Measurements from ENCODE around the gene EPHB1.

The EPHB1 gene

DNA sequence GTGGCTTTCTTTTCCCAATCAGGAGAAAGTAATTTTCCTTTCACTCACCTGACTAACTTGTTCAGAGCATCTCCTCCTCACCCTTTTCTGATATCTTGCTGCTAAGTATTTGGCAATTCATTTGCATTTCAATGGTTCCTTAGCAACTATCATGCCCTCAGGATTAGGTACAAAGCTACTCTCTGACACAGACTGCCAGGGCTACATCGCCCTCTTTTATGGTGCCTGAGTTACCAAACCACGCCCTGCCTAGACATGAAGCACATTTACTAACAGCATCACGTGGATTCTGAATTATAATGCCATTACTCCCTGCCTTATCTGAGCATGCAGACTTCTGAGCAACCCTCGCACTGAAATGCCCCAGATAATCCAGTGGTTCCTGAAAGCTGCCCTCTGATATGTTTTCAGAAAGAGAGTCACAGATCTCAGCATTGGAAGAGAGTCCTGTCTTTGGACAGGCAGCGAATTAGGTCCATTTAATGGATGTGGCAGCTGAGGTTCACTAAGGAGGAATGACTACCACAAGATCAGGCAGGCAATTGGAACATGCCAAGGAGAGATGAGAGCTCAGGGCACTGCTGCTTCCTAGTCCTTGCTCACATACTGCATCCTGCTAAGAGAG, 14.5 kb downstream of the EPHB1 start:
- DNase-seq, result peak; percentile 36

DNA sequence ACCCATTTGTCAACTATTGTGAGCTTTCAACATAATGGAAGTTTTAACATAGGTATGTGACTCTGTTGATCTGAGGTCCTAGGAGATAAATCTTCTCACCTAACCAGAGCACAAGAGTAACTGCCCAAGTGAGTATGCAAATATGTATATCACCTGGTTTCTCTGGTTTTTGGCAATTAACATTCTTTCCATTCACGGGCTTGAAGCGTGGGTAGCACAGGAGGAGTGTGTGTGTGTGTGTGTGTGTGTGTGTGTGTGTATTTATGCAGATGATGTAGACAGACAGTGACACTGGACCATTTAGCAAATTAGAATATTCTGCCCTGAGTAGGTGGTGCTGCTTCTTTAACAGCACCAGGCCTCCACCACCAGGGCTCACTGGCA, 15.0 kb downstream of the EPHB1 start:
- no peak for DNase-seq

DNA sequence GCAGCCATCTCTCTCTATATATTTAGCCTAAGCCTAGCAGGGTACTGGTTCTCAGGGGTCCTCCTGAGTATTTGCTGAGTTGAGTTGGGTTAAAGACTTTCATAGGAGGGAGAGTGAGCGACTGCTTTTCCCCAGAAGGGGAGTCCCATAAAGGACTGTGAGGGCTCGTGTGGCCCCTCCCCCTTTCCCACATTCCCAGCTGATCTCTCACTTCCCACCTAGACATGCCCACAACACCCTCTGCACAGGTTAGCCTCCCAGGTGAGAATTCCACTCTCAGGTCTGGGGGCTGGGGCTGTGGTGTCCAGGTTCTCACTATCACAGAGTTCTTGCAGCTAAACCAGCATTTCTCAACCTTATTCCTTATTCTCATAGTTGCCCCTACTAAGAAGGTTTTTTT, 15.8 kb downstream of the EPHB1 start:
- no peak for DNase-seq

DNA sequence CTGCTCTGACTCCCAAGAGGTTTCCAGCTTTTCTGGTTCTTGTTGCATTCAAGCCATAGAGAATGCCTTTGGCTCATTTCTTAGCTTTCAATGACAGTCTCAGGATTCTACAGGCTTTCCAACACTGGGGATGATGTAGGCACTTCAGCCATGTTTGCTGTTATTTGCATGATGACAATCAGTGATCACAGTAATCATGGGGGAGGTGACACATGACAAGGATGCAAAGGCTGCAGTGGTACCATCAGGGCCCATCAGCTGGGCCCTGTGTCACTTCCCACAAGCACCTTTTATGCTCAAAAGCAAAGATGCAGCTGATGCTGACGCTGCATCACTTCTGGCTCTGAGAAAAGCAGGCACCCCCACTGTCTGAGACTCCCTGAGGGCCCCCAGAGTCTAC, 18.6 kb downstream of the EPHB1 start:
- no peak for DNase-seq

DNA sequence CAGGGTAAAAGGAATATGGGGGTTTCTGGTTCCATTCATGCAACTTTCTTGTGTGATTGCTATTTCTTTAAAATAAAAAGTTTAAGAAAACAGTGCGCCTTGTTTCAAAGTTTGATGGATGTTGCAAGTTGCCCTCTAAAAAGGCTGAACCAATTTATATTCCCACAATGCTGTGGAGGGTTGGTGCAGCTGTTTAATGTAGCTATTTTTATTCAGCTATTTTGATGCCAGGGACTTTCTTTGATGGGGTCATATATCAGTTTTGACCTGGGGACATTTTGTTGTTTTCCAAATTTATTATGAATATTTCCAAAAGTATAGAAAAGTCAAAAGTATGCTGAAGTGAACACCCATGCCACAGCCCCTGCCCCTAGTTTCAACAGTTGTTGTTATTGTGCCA, 20.5 kb downstream of the EPHB1 start:
- no peak for DNase-seq

DNA sequence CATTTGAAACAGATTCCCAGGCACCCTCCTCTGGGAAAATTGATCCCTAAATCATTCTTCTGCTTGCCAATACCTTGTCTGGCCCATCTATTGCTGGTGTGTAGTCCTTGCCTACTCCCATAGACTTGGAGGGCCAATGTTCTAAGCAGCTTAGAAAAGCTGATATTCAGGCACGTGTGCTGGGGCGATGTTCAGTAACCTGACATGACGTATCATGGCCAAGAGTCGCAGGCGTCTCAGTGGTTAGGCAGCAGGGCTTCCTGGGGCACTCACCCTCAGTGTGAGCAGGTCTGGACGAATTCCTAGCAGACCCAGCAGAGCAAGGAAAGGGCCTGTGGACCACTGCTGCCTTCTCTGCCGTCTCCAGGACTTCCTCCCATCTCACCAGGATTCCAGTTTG, 21.6 kb downstream of the EPHB1 start:
- DNase-seq, result no peak

DNA sequence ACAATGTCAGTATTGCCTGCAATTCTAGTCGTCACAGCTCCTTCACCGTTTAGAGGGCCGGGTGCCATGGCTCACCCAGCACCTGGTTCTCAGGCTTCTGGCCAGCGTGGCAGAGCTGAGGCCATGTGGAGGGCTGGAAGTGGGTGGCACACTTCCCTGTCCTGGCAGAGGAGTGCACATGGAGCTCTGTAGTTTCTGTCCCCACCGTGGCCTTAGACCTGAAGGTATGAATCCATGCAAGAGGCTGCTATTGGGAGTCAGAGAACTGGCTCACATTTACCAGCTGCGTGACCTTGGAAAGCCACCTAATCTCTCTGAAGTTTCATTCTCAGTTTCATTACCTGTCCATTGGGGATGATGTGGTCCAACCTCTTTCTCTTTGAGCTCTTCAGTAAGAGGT, 22.2 kb downstream of the EPHB1 start:
- DNase-seq, result no peak

DNA sequence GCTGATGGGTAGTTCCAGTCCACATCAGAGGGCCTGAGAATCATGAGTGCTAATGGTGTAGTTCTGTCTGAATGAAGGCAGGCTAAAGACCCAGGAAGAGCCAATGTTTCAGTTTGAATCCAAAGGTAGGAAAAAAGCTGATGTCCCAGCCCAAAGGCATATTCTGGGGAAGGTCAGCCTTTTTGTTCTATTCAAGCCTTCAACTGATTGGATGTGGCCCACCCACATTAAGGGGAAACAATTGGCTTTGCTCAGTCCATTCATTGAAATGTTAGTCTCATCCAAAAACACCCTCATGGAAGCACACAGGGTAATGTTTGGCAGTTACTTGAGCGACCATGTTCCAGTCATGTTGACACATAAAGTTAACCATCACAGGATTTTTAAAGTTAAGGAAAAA, 25.9 kb downstream of the EPHB1 start:
- no peak for DNase-seq

DNA sequence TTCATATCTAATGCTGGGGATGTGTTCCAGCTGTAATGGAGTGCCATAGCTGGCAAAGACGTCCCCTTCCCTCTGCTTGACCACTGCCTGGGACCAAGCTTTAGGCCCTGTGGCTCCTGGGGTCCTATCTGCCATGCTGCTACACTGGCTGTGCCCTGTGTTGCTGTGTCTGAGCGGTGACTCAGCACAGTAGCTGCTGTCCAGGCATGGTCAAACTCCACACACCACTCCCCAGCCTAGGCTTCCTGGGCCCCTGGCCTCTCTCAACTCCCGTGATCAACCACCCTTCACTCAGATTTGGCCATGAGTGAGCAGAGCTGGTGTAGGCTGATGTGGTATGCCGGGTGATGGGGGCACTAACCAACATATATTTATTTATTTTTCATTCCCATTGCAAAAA, 27.0 kb downstream of the EPHB1 start:
- no peak for DNase-seq

DNA sequence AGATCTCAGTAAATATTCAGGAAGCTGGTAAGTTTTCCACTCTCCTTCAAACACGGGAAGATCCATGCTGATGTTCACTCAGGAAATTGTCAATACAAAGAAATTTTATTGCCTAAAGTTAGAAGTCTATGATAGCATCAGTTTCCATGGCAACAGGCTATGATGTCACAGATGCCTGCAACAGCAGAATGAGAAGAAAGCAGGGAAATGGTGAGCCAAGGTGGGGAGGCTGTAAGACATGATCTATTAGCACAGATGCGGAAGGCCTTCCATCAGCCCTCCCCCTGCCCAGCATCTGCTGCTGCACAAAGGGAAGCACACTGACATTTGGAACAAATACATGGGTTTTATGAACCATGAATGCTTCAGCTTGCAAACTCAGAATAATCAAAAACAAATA, 28.6 kb downstream of the EPHB1 start:
- no peak for DNase-seq

DNA sequence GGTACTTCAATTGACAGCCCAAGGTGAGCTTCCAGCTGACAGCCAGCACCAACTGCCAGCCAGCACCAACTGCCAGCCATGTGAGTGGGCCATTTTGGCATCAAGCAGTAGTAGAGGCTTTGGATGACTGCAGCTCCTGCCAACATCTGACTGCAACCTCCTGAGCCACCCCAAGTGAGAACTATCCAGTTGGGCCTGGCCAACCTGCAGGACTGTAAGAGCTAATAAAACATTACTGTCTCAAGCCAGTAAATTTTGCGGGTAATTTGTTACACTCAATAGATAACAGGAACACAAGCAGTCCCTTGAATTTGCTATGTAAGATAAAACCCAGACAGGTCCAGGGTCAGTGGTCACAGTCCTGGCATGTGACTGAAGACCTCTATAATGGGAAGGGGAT, 29.7 kb downstream of the EPHB1 start:
- no peak for DNase-seq

DNA sequence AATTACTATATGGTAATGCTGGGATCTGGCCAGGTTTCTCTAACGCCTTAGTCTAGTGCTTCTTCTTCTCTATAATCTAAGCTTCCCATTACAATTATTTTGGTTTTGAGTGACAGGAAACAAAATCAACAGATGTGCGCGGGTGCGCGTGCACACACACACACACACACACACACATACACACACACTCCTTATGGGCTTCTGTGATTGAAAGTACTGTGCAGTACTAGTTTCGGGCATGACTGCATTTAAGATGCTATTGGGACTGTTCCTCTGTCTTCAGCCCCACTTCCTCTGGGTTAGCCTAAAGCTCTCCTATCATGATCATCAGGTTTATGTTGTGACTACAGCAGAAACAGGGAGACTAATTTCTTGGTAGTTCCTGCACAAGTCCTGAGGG, 32.2 kb downstream of the EPHB1 start:
- DNase-seq, result no peak

DNA sequence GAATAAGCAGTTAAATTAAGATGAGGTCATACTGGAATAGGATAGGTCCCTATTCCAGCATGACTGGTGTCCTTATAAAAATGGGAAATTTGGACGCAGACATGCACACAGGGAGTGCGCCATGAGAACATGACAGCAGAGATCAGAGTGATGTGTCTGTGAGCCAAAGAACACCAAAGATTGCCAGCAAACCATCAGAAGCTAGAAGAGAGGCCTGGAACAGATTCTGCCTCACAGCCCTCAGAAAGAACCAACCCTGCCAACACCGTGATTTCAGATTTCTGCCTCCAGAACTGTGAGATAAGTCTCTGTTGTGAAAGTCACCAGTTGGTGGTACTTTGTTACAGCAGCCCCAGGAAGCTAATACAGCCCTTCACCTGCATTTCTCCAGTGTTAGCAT, 34.7 kb downstream of the EPHB1 start:
- no peak for DNase-seq

DNA sequence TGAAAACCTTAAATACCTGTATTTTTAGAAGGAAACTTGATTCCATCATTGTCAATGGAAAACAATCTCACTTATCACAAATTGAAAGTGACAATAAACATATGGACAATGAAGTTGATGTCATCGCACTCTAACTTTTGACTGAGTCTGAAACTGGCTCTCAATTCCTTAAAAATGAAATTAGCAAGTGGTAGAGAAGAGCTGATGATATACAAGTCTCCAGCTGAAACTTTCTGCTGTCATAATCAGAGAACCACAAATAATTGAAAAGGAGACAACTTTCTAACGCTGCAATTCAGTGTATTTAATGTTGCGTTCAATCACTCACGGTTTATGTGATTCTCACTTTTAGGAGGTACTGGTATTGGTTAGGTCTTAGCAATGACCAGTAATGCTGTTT, 37.5 kb downstream of the EPHB1 start:
- DNase-seq, result no peak

DNA sequence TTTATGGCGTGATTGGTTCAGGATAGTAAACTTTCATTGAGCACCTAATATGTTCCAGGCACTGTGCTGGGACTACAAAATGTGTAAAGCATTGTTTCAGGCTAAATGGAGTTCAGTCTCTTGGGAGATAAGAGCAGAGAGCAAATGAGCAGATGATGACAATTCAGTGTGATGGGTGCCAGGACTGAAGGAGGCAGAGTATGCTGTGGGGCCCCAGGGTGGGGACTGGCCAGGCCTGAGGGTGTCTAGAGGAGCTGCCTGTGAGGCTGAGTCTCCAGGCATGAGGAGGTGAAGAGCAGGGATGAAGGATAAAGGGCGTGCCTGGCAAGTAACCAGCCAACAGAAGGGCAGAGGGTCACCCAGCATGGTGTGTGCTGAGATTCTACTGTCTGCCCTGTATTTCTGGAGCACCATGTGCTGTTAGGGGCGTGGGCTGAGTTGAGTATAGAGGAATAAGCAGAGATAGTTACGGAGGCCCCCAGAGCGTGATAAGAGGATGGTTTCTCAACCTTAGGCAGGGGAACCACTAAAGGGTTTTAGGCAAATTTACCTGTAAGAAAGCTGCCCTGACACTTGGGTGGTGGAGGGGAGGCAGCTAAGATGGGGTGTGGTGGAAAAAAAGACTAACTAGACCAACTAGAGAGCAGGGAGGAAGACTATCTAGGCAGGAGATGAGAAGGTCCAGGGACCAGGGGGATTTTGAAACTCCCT, 38.5 kb downstream of the EPHB1 start:
- no peak for DNase-seq

DNA sequence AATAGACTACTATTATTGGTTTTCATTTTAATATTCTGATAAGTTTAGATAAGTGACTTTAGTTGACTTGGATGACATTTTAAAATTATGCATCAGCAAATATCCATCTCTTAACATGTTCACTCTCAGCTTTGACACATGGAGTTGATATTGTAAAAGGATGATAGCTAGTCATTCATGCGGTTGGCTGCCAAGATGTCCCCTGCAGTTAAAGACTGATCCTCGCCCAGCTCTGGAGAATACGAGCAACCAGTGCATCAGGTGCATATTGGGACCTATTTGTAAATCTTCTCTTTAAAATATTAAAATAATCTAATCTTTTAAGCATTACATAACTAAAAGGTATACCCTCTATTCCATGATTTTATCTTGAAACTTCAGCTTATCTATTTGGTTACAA, 41.9 kb downstream of the EPHB1 start:
- no peak for DNase-seq

DNA sequence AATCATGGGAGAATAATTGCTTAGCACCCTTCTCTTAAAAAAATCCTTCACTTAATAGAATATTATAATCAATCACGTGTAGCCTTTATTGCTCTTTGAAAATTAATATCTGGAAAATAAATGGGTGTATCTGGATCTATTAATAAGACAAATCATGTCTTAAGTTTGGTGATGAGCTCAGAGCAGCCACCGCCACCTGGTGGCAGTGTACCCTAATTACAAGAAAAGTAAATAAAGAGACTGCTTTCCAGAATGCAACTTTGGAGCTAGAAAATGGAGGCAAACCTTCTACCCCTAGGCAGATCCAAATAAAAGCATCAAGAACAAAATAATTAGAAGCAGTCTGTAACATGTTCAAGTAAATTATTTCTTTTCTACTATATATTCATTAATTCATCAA, 43.5 kb downstream of the EPHB1 start:
- no peak for DNase-seq

DNA sequence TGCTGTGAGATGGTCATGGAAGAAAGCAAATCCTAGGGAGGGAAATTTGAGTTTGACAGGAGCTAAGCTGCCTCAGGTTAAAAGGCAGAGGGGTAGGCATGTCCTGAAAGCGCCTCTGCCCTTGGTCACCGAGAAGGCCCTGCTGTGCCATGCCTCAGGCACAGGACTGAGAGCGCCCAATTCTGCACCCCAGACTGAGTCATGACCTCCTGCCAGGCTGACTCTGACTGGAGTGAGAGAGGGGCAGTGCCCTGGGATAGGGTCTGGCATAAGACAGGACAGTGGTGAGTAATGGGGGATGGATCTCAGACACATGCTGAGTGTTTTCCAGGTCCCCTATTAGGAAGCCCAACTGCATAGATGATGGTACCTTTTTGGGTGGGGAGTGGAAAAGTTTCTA, 44.4 kb downstream of the EPHB1 start:
- DNase-seq, result no peak

DNA sequence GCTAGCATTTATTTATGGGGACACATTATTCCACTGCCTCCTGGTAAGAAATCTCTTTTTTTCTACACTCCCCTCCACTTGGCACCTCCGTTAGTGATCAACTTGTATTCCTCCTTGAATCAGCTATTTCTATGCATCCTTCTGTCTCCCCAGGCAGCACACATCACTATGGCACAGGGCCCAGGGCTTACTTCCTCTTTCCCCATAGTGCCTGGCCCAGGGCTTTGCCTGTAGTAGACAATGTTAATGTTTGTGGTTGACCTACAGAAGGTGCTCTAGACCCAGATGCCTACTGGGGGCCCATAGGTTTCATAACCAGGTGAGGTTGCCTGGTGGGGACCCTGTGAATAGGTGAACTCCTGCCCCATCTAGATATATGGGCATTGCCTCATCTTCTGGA, 44.9 kb downstream of the EPHB1 start:
- no peak for DNase-seq

DNA sequence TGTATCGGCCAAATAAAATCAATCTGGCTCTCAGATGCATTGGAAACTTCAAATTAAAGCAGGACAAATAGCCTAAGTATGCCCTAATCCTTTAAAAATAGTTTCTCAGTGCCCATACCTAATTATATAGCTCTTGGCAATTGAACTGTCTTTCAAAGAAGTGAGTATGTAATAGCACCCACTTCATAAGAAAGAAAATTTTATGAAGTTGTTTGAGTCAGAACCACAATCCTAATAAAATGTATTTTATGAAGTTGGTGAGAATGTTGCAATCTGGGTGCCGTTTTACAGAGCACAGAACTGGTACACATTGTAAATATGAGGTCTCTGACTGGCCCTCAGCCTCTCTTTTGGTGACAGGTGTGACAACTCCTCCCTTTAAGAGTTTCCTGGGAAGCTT, 45.4 kb downstream of the EPHB1 start:
- DNase-seq, result no peak

DNA sequence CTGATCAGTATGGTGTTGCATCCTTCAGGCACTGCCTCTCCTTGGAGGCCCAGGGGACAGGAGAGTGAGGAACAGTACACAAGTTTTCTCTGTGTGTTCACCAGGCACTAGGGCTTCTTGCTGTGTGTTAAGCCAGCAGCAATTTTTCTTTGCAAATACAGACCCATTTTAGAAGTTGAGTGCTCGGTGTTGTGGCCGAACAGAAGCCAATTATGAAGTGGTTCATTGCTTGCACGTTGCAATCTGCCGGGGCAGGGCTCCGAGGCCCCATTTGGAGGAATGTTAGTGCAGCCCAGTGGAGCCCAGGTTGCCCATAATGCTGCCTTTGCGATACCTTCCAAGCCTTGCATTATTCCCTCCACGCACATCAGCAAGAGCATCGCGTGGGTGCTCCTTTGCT, 51.0 kb downstream of the EPHB1 start:
- no peak for DNase-seq

DNA sequence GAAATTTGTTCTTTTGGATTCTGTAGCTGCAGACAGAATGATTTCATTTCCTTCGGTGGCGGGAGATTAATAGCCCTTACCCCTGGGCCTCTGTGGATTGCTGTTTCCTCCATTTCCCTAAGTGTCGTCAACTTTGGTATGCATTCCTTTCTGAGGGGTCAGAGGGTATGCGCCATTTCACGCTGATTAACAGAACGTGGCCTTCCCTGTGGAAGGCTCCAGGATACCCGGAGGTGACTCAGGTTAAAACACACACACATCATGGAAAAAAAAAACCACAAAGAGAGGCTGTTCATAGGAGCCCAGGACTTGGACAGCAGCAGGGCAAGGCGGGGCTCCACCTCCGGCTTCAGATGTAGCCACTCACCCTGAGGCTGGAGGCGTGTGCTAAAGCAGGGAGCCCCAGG, 51.9 kb downstream of the EPHB1 start:
- no peak for DNase-seq

DNA sequence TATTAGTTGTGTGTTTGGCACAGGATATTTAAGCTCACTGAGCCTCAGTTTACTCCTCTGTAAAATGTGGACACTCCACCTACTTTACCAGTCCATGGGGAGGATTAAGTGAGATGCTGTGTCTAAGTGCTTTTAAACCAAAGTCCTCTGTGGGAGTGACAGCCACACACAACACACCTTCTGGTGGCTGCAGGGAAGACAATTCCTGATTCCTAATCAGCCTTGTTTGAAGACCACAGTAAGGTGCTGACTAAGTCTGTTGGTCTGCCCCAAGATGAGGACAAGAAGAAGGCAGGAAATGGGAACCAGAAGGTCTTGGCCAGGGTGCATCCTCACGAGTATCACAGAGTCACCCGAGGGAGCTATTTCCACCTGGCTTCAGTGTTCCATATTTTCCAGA, 52.3 kb downstream of the EPHB1 start:
- no peak for DNase-seq

DNA sequence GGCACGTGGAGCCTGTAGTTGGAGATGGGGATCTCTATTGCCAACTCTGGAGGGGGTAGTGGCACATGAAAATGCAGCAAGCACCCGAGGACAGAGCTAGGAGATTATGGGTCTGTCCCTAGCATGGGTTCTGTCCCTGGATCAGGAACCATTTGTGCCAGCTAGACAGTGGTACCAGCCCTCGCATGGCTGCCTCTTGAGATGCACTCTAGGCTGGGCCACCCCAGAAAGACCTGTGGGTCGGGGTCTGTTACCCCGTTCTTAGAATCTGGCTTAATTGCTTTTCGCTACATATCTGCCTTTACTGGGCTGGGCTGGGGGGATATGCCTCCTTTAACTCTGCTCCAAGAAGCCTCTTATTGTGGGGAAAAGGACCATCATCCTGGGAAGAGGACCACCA, 54.5 kb downstream of the EPHB1 start:
- no peak for DNase-seq

DNA sequence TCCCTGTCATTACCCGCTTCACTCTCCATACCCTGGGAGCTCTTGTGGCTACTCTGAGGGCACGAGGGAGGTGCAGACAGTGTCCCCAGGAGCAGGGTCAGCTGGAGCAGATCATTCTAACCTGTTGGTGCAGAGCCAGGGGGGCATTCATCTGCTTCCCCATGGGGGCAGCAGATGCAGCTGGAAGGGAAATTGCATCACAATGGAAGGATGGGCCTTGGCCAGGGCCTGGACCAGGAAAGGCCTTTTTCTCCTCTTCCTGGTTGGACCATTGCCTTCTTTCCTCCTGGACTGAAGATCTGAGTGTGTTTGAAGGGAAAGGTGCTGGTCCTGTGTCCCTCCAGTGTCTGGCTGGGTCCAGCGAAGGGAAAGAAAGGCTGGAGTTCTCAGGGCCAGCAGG, 55.7 kb downstream of the EPHB1 start:
- DNase-seq, result no peak

All from NCI-H748 treated with DMSO at 0.1 percent for 48 hours (cell line).